ENCODE measurements around the gene NUDT3. TPM values are rescaled to one million over a fixed set of nuclear protein-coding genes. Genes with fewer than 3 reads are reported as not detected.
"Not testable (repeated sequence)": the region's sequence is repeated elsewhere in the genome, so short reads cannot be mapped to it uniquely, and the experiment has no call there.

NUDT3 gene
- total RNA-seq, 1 experiment from 2014 or later, result 18.5 TPM

- DNase-seq (ENCODE audit: extremely low read depth, low read depth), result no peak
These were observed 67.6 kb downstream of the NUDT3 start for GRCh38 chr6:34324738-34325444.

- not testable (repeated sequence) for DNase-seq (ENCODE audit: extremely low read depth, low read depth)
These were observed 68.2 kb downstream of the NUDT3 start for GRCh38 chr6:34324221-34324620.

GRCh38 chr6:34323300-34323699, 69.2 kb downstream of the NUDT3 start:
- DNase-seq (ENCODE audit: extremely low read depth, low read depth), result no peak

- no peak for DNase-seq (ENCODE audit: extremely low read depth, low read depth)
These were observed 69.7 kb downstream of the NUDT3 start for GRCh38 chr6:34322732-34323131.

- DNase-seq (ENCODE audit: extremely low read depth, low read depth), result no peak
These were observed 70.6 kb downstream of the NUDT3 start for GRCh38 chr6:34321821-34322220.

- DNase-seq (ENCODE audit: extremely low read depth, low read depth), result no peak
These were observed 73.0 kb downstream of the NUDT3 start for GRCh38 chr6:34319471-34319885.

GRCh38 chr6:34318499-34319470, 73.7 kb downstream of the NUDT3 start:
- no peak for DNase-seq (ENCODE audit: extremely low read depth, low read depth)

- no peak for DNase-seq (ENCODE audit: extremely low read depth, low read depth)
These were observed 74.5 kb downstream of the NUDT3 start for GRCh38 chr6:34317882-34318498.

GRCh38 chr6:34317172-34317477, 75.3 kb downstream of the NUDT3 start:
- DNase-seq (ENCODE audit: extremely low read depth, low read depth), result no peak

- DNase-seq (ENCODE audit: extremely low read depth, low read depth), result no peak
These were observed 75.9 kb downstream of the NUDT3 start for GRCh38 chr6:34316431-34317171.

GRCh38 chr6:34315780-34316179, 76.7 kb downstream of the NUDT3 start:
- no peak for DNase-seq (ENCODE audit: extremely low read depth, low read depth)

GRCh38 chr6:34315256-34315655, 77.2 kb downstream of the NUDT3 start:
- no peak for DNase-seq (ENCODE audit: extremely low read depth, low read depth)

GRCh38 chr6:34312259-34312658, 80.2 kb downstream of the NUDT3 start:
- no peak for DNase-seq (ENCODE audit: extremely low read depth, low read depth)

- DNase-seq (ENCODE audit: extremely low read depth, low read depth), result no peak
These were observed 81.7 kb downstream of the NUDT3 start for GRCh38 chr6:34310817-34311216.

- DNase-seq (ENCODE audit: extremely low read depth, low read depth), result no peak
These were observed 84.0 kb downstream of the NUDT3 start for GRCh38 chr6:34308483-34308882.

- no peak for DNase-seq (ENCODE audit: extremely low read depth, low read depth)
These were observed 86.3 kb downstream of the NUDT3 start for GRCh38 chr6:34305982-34306708.

- no peak for DNase-seq (ENCODE audit: extremely low read depth, low read depth)
These were observed 87.0 kb downstream of the NUDT3 start for GRCh38 chr6:34305497-34305896.

GRCh38 chr6:34304164-34304563, 88.3 kb downstream of the NUDT3 start:
- DNase-seq (ENCODE audit: extremely low read depth, low read depth), result no peak

- no peak for DNase-seq (ENCODE audit: extremely low read depth, low read depth)
These were observed 89.5 kb downstream of the NUDT3 start for GRCh38 chr6:34302929-34303328.

- DNase-seq (ENCODE audit: extremely low read depth, low read depth), result no peak
These were observed 91.1 kb downstream of the NUDT3 start for GRCh38 chr6:34301408-34301807.
